B cell (primary cell): ENCODE measurements around the gene ZFPM1. TPM values are rescaled to one million over a fixed set of nuclear protein-coding genes. Genes with fewer than 3 reads are reported as not detected.

Experiments used
- ATAC-seq: fragments of 200-7000 bp; cut with Tn5 transposase; one replicate; pipeline ENCODE4 v1.10.0; 2021; ENCODE audit warnings: low read depth, mild to moderate bottlenecking, moderate number of reproducible peaks, moderate library complexity
- CTCF ChIA-PET: fragments of 350-600 bp; sonication (Branson Sonifier 250); formaldehyde crosslinking; loops from one replicate; lab custom pipeline; 2021; ENCODE audit warnings: antibody characterized with exemption, inconsistent platforms; lab: Charles Lee
- POLR2A ChIA-PET: fragments of 350-600 bp; sonication (Branson Sonifier 250); formaldehyde crosslinking; loops from one replicate; lab custom pipeline; 2021; ENCODE audit warnings: antibody characterized with exemption; lab: Charles Lee
- DNase-seq: peaks from one replicate; pipeline ENCODE4 v3.0.0; 2013
- H2AFZ ChIP-seq: 2 replicates; pipeline ENCODE4 v1.6.1; 2012; ENCODE audit warnings: mild to moderate bottlenecking, low read depth, low read length; ENCODE audit not compliant: insufficient read depth, poor library complexity, severe bottlenecking
- H3K27ac ChIP-seq, 2 donors: 1 replicate in 1 of 2; 2 replicates in 1 of 2; pipeline ENCODE4 v1.5.1; 2012 to 2013; ENCODE audit warnings: low read length in 2 of 2, mild to moderate bottlenecking in 2 of 2, moderate library complexity in 1 of 2
- H3K27me3 ChIP-seq, 4 experiments: fragments of 200-600 bp in 1 of 4; sonication (generic) in 1 of 4; replicated peaks in 1 of 4; 1 replicate in 2 of 4; 2 replicates in 2 of 4; pipeline versions ENCODE4 v1.6.1 to v1.7.0; 2013 to 2016; ENCODE audit warnings: low read length in 3 of 4, mild to moderate bottlenecking in 2 of 4, mixed read lengths in 1 of 4, moderate library complexity in 1 of 4; ENCODE audit not compliant: insufficient read depth in 4 of 4, control insufficient read depth in 3 of 4; ENCODE audit errors: control extremely low read depth in 1 of 4
- H3K36me3 ChIP-seq, 2 experiments: replicated peaks in 1 of 2; 1 replicate in 1 of 2; 2 replicates in 1 of 2; pipeline versions ENCODE4 v1.6.1 to v1.7.1; 2013; ENCODE audit warnings: low read length in 1 of 2; ENCODE audit not compliant: insufficient read depth in 2 of 2, control insufficient read depth in 1 of 2; ENCODE audit errors: control extremely low read depth in 1 of 2, extremely low read depth in 1 of 2
- H3K4me1 ChIP-seq, 2 donors: fragments of 200-600 bp in 1 of 2; sonication (generic) in 1 of 2; 1 replicate in 1 of 2; 2 replicates in 1 of 2; pipeline versions ENCODE4 v1.5.1 to v1.6.1; 2013 to 2017; ENCODE audit warnings: low read length in 2 of 2; ENCODE audit not compliant: control insufficient read depth in 2 of 2, insufficient read depth in 2 of 2
- H3K4me2 ChIP-seq: replicated peaks from 2 replicates; pipeline ENCODE3; 2012; ENCODE audit warnings: mild to moderate bottlenecking, low read depth, low read length; ENCODE audit not compliant: poor library complexity, severe bottlenecking
- H3K4me3 ChIP-seq, 5 experiments: fragments of 200-600 bp in 1 of 5; sonication (generic) in 1 of 5; 1 replicate in 3 of 5; 2 replicates in 2 of 5; pipeline versions ENCODE4 v1.5.1 to v1.7.0; 2011 to 2016; ENCODE audit warnings: low read length in 4 of 5, mild to moderate bottlenecking in 4 of 5, low read depth in 2 of 5, control low read depth in 1 of 5, moderate library complexity in 1 of 5; ENCODE audit not compliant: insufficient read depth in 1 of 5; ENCODE audit errors: control extremely low read depth in 1 of 5, extremely low read depth in 1 of 5
- H3K79me2 ChIP-seq: fragments of 200-600 bp; sonication (generic); one replicate; pipeline ENCODE4 v1.6.0; 2016; ENCODE audit warnings: low read length; ENCODE audit not compliant: control insufficient read depth, insufficient read depth
- H3K9ac ChIP-seq: fragments of 200-600 bp; sonication (generic); 2 replicates; pipeline ENCODE4 v1.6.1; 2017; ENCODE audit warnings: mild to moderate bottlenecking, low read length, moderate library complexity
- H3K9me3 ChIP-seq, 3 donors: one replicate each; pipeline versions ENCODE4 v1.6.1 to v1.7.1; 2013; ENCODE audit warnings: low read length in 2 of 3; ENCODE audit not compliant: control insufficient read depth in 2 of 3, insufficient read depth in 1 of 3; ENCODE audit errors: control extremely low read depth in 1 of 3
- H4K20me1 ChIP-seq: 2 replicates; pipeline ENCODE4 v1.6.0; 2012; ENCODE audit warnings: mild to moderate bottlenecking, low read length; ENCODE audit not compliant: insufficient read depth, control insufficient read depth, poor library complexity, severe bottlenecking
- H3K27ac Mint-ChIP-seq: one replicate; pipeline ENCODE4 v1.8.0; 2021; ENCODE audit warnings: mixed read lengths
- H3K27me3 Mint-ChIP-seq: one replicate; pipeline ENCODE4 v1.8.0; 2021; ENCODE audit warnings: mixed read lengths
- H3K4me1 Mint-ChIP-seq: one replicate; pipeline ENCODE4 v1.8.0; 2021; ENCODE audit warnings: mixed read lengths
- H3K4me3 Mint-ChIP-seq: one replicate; pipeline ENCODE4 v1.8.0; 2021; ENCODE audit warnings: mixed read lengths
- H3K9me3 Mint-ChIP-seq: one replicate; pipeline ENCODE4 v1.8.0; 2022; ENCODE audit warnings: mixed read lengths; ENCODE audit not compliant: insufficient read depth
- EZH2 ChIP-seq: IDR thresholded peaks from 2 replicates; pipeline ENCODE4 v1.6.1; 2012; ENCODE audit warnings: borderline replicate concordance, low read depth, mild to moderate bottlenecking, moderate library complexity, low read length; ENCODE audit not compliant: insufficient read depth, poor library complexity, severe bottlenecking
- WGBS: methylation state at CpG from one replicate; pipeline ENCODE4 v1.1.5; 2013; ENCODE audit warnings: missing lambda C conversion rate; ENCODE audit not compliant: insufficient coverage; 5-methylcytosine and 5-hydroxymethylcytosine counted together
- intact Hi-C: fragments of 100-400 bp; cut with micrococcal nuclease; formaldehyde crosslinking; loops from one replicate; pipeline ENCODE4 v1.10.0; 2022
- polyA plus RNA-seq: library from polyadenylated mRNA; depleted of rRNA; stranded (reverse); fragments of >200 nt; gene quantifications from 2 replicates; pipeline ENCODE4 v1.2.3, GENCODE V29; 2012
- total RNA-seq, 2 donors: library from RNA; stranded (reverse); fragments of 120-200 nt in 1 of 2; gene quantifications; 1 replicate in 1 of 2; 2 replicates in 1 of 2; pipeline versions ENCODE4 v1.2.3 to v1.2.4, GENCODE V29; 2013 to 2022
- TF ChIP-seq, protein P1 (sequence below): fragments of 200-600 bp; IDR thresholded peaks from one replicate; pipeline ENCODE4 v1.8.0; 2022; ENCODE audit warnings: antibody characterized with exemption, mild to moderate bottlenecking

ZFPM1 gene
- total and polyA plus RNA-seq, 2 donors (not counting 1 experiment from before 2014, with no cell fraction given): 4.3 to 34.6 TPM

DNA sequence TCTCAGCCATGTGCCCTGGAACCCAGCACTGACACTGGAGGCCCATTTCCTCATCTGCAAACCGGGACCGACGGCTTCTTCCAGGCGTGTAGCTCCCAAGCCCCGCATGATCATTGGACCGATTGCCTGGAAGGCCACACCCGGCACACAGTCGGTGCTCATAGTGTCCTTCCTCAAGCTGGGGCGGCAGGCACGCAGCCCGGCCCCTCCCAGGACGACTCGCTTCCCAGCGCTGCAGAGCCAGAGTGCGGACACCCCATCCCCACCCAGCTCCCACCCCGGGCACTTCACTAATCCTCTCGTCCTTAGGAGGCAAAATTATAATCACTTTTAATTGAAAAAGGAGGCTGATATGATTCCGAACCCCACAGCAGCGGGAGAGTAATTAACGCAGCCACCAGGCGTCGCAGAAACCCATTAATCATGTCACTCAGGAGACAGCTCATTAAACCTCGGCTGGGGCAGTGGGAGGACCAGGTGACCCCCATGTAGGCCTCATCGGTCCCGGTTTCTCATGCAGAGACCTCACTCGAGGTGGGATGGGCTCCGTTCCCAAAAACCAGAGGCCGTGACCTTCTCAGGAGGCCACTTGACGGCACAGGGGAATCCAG, 37.3 kb upstream of the ZFPM1 start:
- no peaks in the 10 kb centered on the region for H3K9me3 Mint-ChIP-seq
- WGBS: 87% methylated on average over 23 of the region's 29 CpGs
- ChIA-PET POLR2A (no interaction called here), CTCF (no interaction called here)
- Histone ChIP-seq H3K4me1 (no peaks in the 10 kb centered on the region), H3K36me3 (no peaks in the 10 kb centered on the region), H3K9ac (no peak overlapping the region), H2AFZ (no peak overlapping the region), H3K4me3 (no peak overlapping the region), H3K4me2 (no peak overlapping the region), H3K27ac (no peak overlapping the region), H4K20me1 (no peaks in the 10 kb centered on the region), H3K27me3 (peaks cover 0 to 2% (median 0%) of the 10 kb centered on the region in 4 experiments), H3K9me3 (no peaks in the 10 kb centered on the region), H3K79me2 (no peaks in the 10 kb centered on the region)
- DNase-seq: no peak
- H3K27me3 Mint-ChIP-seq: no peaks in the 10 kb centered on the region
- no peak for ATAC-seq
- intact Hi-C loops: no loop called here
- no peak overlapping the region for H3K27ac Mint-ChIP-seq
- TF ChIP-seq, protein P1, sequence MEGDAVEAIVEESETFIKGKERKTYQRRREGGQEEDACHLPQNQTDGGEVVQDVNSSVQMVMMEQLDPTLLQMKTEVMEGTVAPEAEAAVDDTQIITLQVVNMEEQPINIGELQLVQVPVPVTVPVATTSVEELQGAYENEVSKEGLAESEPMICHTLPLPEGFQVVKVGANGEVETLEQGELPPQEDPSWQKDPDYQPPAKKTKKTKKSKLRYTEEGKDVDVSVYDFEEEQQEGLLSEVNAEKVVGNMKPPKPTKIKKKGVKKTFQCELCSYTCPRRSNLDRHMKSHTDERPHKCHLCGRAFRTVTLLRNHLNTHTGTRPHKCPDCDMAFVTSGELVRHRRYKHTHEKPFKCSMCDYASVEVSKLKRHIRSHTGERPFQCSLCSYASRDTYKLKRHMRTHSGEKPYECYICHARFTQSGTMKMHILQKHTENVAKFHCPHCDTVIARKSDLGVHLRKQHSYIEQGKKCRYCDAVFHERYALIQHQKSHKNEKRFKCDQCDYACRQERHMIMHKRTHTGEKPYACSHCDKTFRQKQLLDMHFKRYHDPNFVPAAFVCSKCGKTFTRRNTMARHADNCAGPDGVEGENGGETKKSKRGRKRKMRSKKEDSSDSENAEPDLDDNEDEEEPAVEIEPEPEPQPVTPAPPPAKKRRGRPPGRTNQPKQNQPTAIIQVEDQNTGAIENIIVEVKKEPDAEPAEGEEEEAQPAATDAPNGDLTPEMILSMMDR: no peak
- TF ChIP-seq EZH2: no peak
- no peaks in the 10 kb centered on the region for H3K4me1 Mint-ChIP-seq
- no peak overlapping the region for H3K4me3 Mint-ChIP-seq

DNA sequence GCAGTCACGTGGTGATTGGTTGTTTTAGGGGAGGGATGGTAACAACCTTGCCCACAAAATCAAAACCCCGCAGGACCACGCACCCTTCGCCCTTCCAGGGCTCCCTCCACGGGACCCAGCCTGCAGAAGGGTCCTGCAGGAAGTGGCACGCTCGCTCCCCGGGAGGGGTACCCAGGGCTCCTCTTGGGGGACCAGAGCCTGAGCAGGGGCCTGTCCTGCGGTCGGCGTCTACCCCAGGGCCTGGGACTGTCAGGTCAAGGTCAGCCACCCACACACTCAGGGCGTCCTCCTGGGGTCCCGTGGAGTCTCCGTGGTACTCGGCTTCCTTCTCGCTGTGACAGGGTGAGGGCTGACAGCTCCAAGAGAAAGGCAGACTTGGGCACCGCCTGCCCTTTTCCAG, 36.4 kb upstream of the ZFPM1 start:
- intact Hi-C loops: no loop called here
- Histone ChIP-seq H3K4me3 (no peak overlapping the region), H3K36me3 (no peaks in the 10 kb centered on the region), H3K9me3 (no peaks in the 10 kb centered on the region), H3K27ac (no peak overlapping the region), H3K27me3 (peaks cover 0 to 2% (median 0%) of the 10 kb centered on the region in 4 experiments), H3K4me1 (no peaks in the 10 kb centered on the region), H2AFZ (no peak overlapping the region), H4K20me1 (no peaks in the 10 kb centered on the region), H3K9ac (no peak overlapping the region), H3K4me2 (no peak overlapping the region), H3K79me2 (no peaks in the 10 kb centered on the region)
- Mint-ChIP-seq H3K4me3 (no peak overlapping the region), H3K9me3 (no peaks in the 10 kb centered on the region), H3K4me1 (no peaks in the 10 kb centered on the region), H3K27me3 (no peaks in the 10 kb centered on the region), H3K27ac (no peak overlapping the region)
- DNase-seq: no peak
- WGBS: 94% methylated on average over 17 of the region's 17 CpGs
- ATAC-seq: no peak
- no peak for TF ChIP-seq EZH2
- TF ChIP-seq, protein P1: no peak
- CTCF ChIA-PET: no interaction called here
- POLR2A ChIA-PET: no interaction called here
